HAP-1 (cell line): Measurements from ENCODE around the gene ABRAXAS1.

ENCODE experiments used
- DNase-seq, 2 experiments: peaks; one replicate each; pipeline ENCODE4 v3.0.0-alpha.2; 2016 to 2020; ENCODE audit warnings: low spot score in 2 of 2
- H3K27me3 ChIP-seq: fragments of 250-450 bp; sonication (Bioruptor Pico); 2 replicates; pipeline ENCODE4 v1.5.1; 2020; ENCODE audit warnings: low read depth, mild to moderate bottlenecking, moderate library complexity
- H3K36me3 ChIP-seq: fragments of 250-450 bp; sonication (Bioruptor Pico); replicated peaks from 2 replicates; pipeline ENCODE4 v1.5.1; 2020; ENCODE audit warnings: mild to moderate bottlenecking
- H3K4me1 ChIP-seq: fragments of 250-450 bp; sonication (Bioruptor Pico); 2 replicates; pipeline ENCODE4 v1.5.1; 2020; ENCODE audit warnings: mild to moderate bottlenecking
- H3K4me3 ChIP-seq: fragments of 250-450 bp; sonication (Bioruptor Pico); 2 replicates; pipeline ENCODE4 v1.5.1; 2020; ENCODE audit warnings: mild to moderate bottlenecking, moderate library complexity
- H3K9me3 ChIP-seq: fragments of 250-450 bp; sonication (Bioruptor Pico); 2 replicates; pipeline ENCODE4 v1.5.1; 2020; ENCODE audit warnings: mild to moderate bottlenecking, moderate library complexity
- in situ Hi-C: fragments of 300-500 bp; cut with MboI; formaldehyde crosslinking; loops from 3 replicates; pipeline ENCODE4 v1.14.3; 2020; ENCODE audit warnings: low sequenced_read_pairs, inconsistent platforms, mixed read lengths

The ABRAXAS1 gene

DNA sequence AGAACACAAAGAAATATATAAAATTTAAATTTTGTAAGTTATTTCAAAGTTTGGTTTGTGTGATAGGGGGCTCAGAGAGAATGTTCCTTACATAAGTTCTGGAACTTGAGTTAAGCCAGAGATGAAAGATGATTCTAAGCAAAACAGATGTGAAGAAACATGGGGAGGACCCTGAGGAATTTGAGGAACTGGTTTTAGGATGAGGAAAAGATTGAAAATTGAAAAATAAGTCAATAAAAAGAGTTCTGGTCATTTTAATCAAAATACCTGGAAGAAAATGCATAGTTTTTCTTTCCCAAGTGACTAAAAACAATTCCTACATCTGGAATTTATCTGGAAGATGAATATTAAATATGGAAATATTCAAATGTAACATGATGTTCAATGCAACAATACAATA lies 66.7 kb downstream of the ABRAXAS1 start:
- in situ Hi-C loops: no loop called here
- no peaks in the 10 kb centered on the region for H3K27me3 ChIP-seq
- H3K36me3 ChIP-seq: peaks cover 26% of the 10 kb centered on the region
- H3K4me1 ChIP-seq: no peaks in the 10 kb centered on the region
- no peak overlapping the region for H3K4me3 ChIP-seq
- no peak for DNase-seq
- H3K9me3 ChIP-seq: no peaks in the 10 kb centered on the region

DNA sequence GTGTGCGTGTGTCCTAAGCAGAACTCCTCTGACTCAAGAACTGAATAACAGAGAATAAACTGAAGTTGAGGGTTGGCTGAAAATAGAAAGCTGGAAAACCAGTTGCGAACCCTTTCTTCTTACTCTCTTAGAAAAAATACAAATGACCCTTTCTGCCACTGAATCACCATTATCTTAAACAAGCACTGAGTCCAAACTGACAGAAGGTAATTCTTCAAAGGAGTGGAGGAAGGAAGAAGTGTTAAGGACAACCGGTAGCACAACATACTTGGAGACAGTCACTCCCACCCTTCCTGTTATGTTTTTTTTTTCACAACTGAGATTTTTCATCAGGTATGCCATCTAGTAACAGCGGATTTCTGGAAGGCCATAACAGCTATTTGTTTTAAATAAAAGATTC lies 67.3 kb downstream of the ABRAXAS1 start:
- in situ Hi-C loops: no loop called here
- DNase-seq: no peak
- Histone ChIP-seq H3K36me3 (peaks cover 22% of the 10 kb centered on the region), H3K27me3 (no peaks in the 10 kb centered on the region), H3K4me3 (no peak overlapping the region), H3K9me3 (no peaks in the 10 kb centered on the region), H3K4me1 (no peaks in the 10 kb centered on the region)

DNA sequence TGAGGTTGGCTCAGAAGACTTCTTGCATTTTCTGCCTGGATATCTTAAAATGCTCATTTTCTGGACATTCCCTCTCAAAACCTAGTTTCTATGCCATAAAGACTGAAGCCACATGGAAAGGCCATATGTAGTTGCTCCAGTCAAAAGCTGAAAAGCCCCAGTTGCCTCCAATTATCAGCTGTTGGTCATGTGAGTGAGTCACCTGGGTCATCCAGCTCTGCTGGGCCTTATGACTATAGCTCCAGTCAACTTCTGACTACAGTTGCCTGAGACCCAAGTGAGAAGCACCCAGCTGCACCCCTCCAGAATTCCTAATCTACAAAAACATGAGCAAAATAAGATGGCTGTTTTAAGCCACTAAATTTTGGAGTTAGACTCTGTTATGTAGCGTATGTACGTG lies 71.2 kb downstream of the ABRAXAS1 start:
- in situ Hi-C loops: no loop called here
- peaks cover 11% of the 10 kb centered on the region for H3K36me3 ChIP-seq
- H3K9me3 ChIP-seq: no peaks in the 10 kb centered on the region
- no peaks in the 10 kb centered on the region for H3K4me1 ChIP-seq
- H3K4me3 ChIP-seq: no peak overlapping the region
- no peaks in the 10 kb centered on the region for H3K27me3 ChIP-seq
- DNase-seq: no peak
